GM23338 (cell line): ENCODE results near the gene SSTR3. TPM values are rescaled to one million over a fixed set of nuclear protein-coding genes. Genes with fewer than 3 reads are reported as not detected.

Experiments
- ATAC-seq: fragments of 200-7000 bp; cut with Tn5 transposase; 3 replicates; pipeline ENCODE4 v1.9.1; 2020
- DNase-seq: peaks from one replicate; pipeline ENCODE4 v3.0.0-alpha.2; 2015; ENCODE audit warnings: low spot score
- H2AFZ ChIP-seq: fragments of 200-600 bp; sonication (generic); 2 replicates; pipeline ENCODE4 v1.8.0; 2016; ENCODE audit warnings: antibody characterized with exemption, mild to moderate bottlenecking, moderate library complexity
- H3F3A ChIP-seq: fragments of 200-600 bp; sonication (generic); replicated peaks from 2 replicates; pipeline ENCODE4 v1.8.0; 2017; ENCODE audit warnings: antibody characterized with exemption, mixed run types, low read depth
- H3K27ac ChIP-seq: fragments of 200-600 bp; sonication (generic); 2 replicates; pipeline ENCODE4 v1.6.1; 2016; ENCODE audit warnings: low read depth
- H3K27me3 ChIP-seq: fragments of 200-600 bp; sonication (generic); 2 replicates; pipeline ENCODE4 v1.8.0; 2016; ENCODE audit warnings: mild to moderate bottlenecking, mixed run types, moderate library complexity; ENCODE audit not compliant: insufficient read depth
- H3K36me3 ChIP-seq: fragments of 200-600 bp; sonication (generic); 2 replicates; pipeline ENCODE4 v1.8.0; 2016; ENCODE audit warnings: mild to moderate bottlenecking; ENCODE audit not compliant: insufficient read depth
- H3K4me1 ChIP-seq: fragments of 200-600 bp; sonication (generic); 2 replicates; pipeline ENCODE4 v1.8.0; 2016; ENCODE audit warnings: mild to moderate bottlenecking, moderate library complexity; ENCODE audit not compliant: insufficient read depth
- H3K4me2 ChIP-seq: fragments of 200-600 bp; sonication (generic); 2 replicates; pipeline ENCODE4 v1.7.1; 2017; ENCODE audit warnings: mixed run types
- H3K4me3 ChIP-seq: fragments of 200-600 bp; sonication (generic); 2 replicates; pipeline ENCODE4 v1.6.1; 2016; ENCODE audit warnings: mixed run types
- H3K79me2 ChIP-seq: fragments of 200-600 bp; sonication (generic); replicated peaks from 2 replicates; pipeline ENCODE4 v1.8.0; 2017; ENCODE audit warnings: mild to moderate bottlenecking; ENCODE audit not compliant: insufficient read depth
- H3K9me2 ChIP-seq: fragments of 200-600 bp; sonication (generic); 2 replicates; pipeline ENCODE4 v1.8.0; 2017; ENCODE audit not compliant: insufficient read depth
- H4K20me1 ChIP-seq: fragments of 200-600 bp; sonication (generic); replicated peaks from 2 replicates; pipeline ENCODE4 v1.8.0; 2017; ENCODE audit warnings: mild to moderate bottlenecking; ENCODE audit not compliant: insufficient read depth
- H3K27ac Mint-ChIP-seq: 2 replicates; pipeline ENCODE4 v1.8.0; 2020; ENCODE audit warnings: inconsistent platforms, mild to moderate bottlenecking, moderate library complexity, mixed read lengths
- H3K27me3 Mint-ChIP-seq: 3 replicates; pipeline ENCODE4 v1.8.0; 2022; ENCODE audit warnings: low read depth, mild to moderate bottlenecking, moderate library complexity, mixed read lengths, inconsistent platforms; ENCODE audit not compliant: insufficient read depth, poor library complexity
- H3K36me3 Mint-ChIP-seq: 3 replicates; pipeline ENCODE4 v1.8.0; 2021; ENCODE audit warnings: low read depth, mild to moderate bottlenecking, inconsistent platforms, moderate library complexity, mixed read lengths
- H3K4me1 Mint-ChIP-seq: 3 replicates; pipeline ENCODE4 v1.8.0; 2020; ENCODE audit warnings: mild to moderate bottlenecking, inconsistent platforms, mixed read lengths
- H3K4me3 Mint-ChIP-seq: 3 replicates; pipeline ENCODE4 v1.8.0; 2021; ENCODE audit warnings: moderate library complexity, mild to moderate bottlenecking, inconsistent platforms, mixed read lengths
- H3K9me3 Mint-ChIP-seq: 3 replicates; pipeline ENCODE4 v1.8.0; 2020; ENCODE audit warnings: moderate library complexity, mild to moderate bottlenecking, inconsistent platforms, mixed read lengths
- CREB1 ChIP-seq: fragments of 250-450 bp; sonication (Bioruptor Pico); IDR thresholded peaks from 2 replicates; pipeline ENCODE4 v1.5.0; 2020; ENCODE audit warnings: low read depth, mild to moderate bottlenecking, moderate library complexity
- ETS1 ChIP-seq: IDR thresholded peaks from 2 replicates; pipeline ENCODE4 v1.6.1; 2016; ENCODE audit warnings: antibody characterized with exemption
- EZH2 ChIP-seq: fragments of 200-600 bp; sonication (generic); IDR thresholded peaks from one replicate; pipeline ENCODE4 v1.8.0; 2017; ENCODE audit warnings: antibody characterized with exemption, mild to moderate bottlenecking, low read depth; ENCODE audit not compliant: unreplicated experiment
- EZH2phosphoT487 ChIP-seq: fragments of 200-600 bp; sonication (generic); IDR thresholded peaks from one replicate; pipeline ENCODE4 v1.8.1; 2018; ENCODE audit warnings: antibody characterized with exemption; ENCODE audit not compliant: unreplicated experiment
- JUNB ChIP-seq: IDR thresholded peaks from one replicate; pipeline ENCODE4 v1.6.1; 2016; ENCODE audit warnings: antibody characterized with exemption; ENCODE audit not compliant: unreplicated experiment
- NANOG ChIP-seq: IDR thresholded peaks from 2 replicates; pipeline ENCODE4 v1.6.1; 2016; ENCODE audit warnings: antibody characterized with exemption, borderline replicate concordance
- POLR2AphosphoS5 ChIP-seq: IDR thresholded peaks from 2 replicates; pipeline ENCODE4 v1.6.1; 2016; ENCODE audit warnings: antibody characterized with exemption, low read depth
- STAT1 ChIP-seq: IDR thresholded peaks from one replicate; pipeline ENCODE4 v1.6.1; 2016; ENCODE audit warnings: antibody characterized with exemption; ENCODE audit not compliant: unreplicated experiment
- ZNF114 ChIP-seq: fragments of 250-450 bp; sonication (Bioruptor Pico); IDR thresholded peaks from 2 replicates; pipeline ENCODE4 v1.5.0; 2020; ENCODE audit warnings: mild to moderate bottlenecking, moderate library complexity
- ZNF331 ChIP-seq: fragments of 250-450 bp; sonication (Bioruptor Pico); IDR thresholded peaks from 2 replicates; pipeline ENCODE4 v1.5.0; 2020; ENCODE audit warnings: low read depth, mild to moderate bottlenecking, moderate library complexity
- polyA plus RNA-seq: library from polyadenylated mRNA; unstranded; fragments of >200 nt; fragmentation: Nextera tagmentation; extraction: Ambion mirVana; gene quantifications from 2 replicates; pipeline ENCODE4 v1.2.1, GENCODE V29; 2016
- total RNA-seq: library from RNA; depleted of rRNA; stranded (reverse); fragments of >200 nt; shearing (Covaris generic); gene quantifications from 2 replicates; pipeline ENCODE4 v1.2.3, GENCODE V29; 2014
- TF ChIP-seq, protein P1 (sequence below): IDR thresholded peaks from one replicate; pipeline ENCODE4 v1.6.1; 2018; ENCODE audit warnings: antibody characterized with exemption; ENCODE audit not compliant: unreplicated experiment
- TF ChIP-seq, protein P2 (sequence below), 2 experiments: fragments of 200-600 bp in 1 of 2; sonication (generic) in 1 of 2; conservative IDR thresholded peaks; 2 replicates each; pipeline versions ENCODE4 v1.5.1 to v1.6.1; 2016 to 2017; ENCODE audit warnings: antibody characterized with exemption in 2 of 2, low read depth in 2 of 2, mild to moderate bottlenecking in 2 of 2, moderate library complexity in 1 of 2

The SSTR3 gene
- total and polyA plus RNA-seq, 2 experiments from 2014 or later: 0.66 TPM; not detected in 1

- peaks cover 5% of the 10 kb centered on the region; the same call in 2 of the 3 replicates for H3K9me3 Mint-ChIP-seq
- H3K4me3 Mint-ChIP-seq: no peak overlapping the region
- H3K79me2 ChIP-seq: no peaks in the 10 kb centered on the region
Measured at GRCh38 chr22:37226514-37226913, 14.2 kb upstream of the SSTR3 start.

GRCh38 chr22:37226087-37226486, 13.8 kb upstream of the SSTR3 start:
- no peak overlapping the region for H3K4me3 ChIP-seq
- H3K9me2 ChIP-seq: no peaks in the 10 kb centered on the region
- no peaks in the 10 kb centered on the region for H3F3A ChIP-seq
- DNase-seq (no peak), ATAC-seq (no peak)
- H3K9me3 Mint-ChIP-seq: peaks cover 7% of the 10 kb centered on the region; the same call in 2 of the 3 replicates
- H3K36me3 Mint-ChIP-seq: no peaks in the 10 kb centered on the region
- H3K4me3 Mint-ChIP-seq: no peak overlapping the region
- peaks cover 13% of the 10 kb centered on the region for H3K27me3 Mint-ChIP-seq
- H3K36me3 ChIP-seq: no peaks in the 10 kb centered on the region
- no peak overlapping the region for H3K4me2 ChIP-seq
- H4K20me1 ChIP-seq: no peaks in the 10 kb centered on the region
- no peak overlapping the region for H3K27ac Mint-ChIP-seq
- H3K4me1 ChIP-seq: no peaks in the 10 kb centered on the region
- no peak overlapping the region for H3K27ac ChIP-seq
- no peaks in the 10 kb centered on the region for H3K79me2 ChIP-seq
- H2AFZ ChIP-seq: no peak overlapping the region
- no peaks in the 10 kb centered on the region for H3K4me1 Mint-ChIP-seq
- H3K27me3 ChIP-seq: no peaks in the 10 kb centered on the region
- no peak for TF ChIP-seq ZNF114 (CRISPR knock-in tag)
- no peak for TF ChIP-seq EZH2
- no peak for TF ChIP-seq POLR2AphosphoS5
- no peak for TF ChIP-seq EZH2phosphoT487
- TF ChIP-seq, protein P1, sequence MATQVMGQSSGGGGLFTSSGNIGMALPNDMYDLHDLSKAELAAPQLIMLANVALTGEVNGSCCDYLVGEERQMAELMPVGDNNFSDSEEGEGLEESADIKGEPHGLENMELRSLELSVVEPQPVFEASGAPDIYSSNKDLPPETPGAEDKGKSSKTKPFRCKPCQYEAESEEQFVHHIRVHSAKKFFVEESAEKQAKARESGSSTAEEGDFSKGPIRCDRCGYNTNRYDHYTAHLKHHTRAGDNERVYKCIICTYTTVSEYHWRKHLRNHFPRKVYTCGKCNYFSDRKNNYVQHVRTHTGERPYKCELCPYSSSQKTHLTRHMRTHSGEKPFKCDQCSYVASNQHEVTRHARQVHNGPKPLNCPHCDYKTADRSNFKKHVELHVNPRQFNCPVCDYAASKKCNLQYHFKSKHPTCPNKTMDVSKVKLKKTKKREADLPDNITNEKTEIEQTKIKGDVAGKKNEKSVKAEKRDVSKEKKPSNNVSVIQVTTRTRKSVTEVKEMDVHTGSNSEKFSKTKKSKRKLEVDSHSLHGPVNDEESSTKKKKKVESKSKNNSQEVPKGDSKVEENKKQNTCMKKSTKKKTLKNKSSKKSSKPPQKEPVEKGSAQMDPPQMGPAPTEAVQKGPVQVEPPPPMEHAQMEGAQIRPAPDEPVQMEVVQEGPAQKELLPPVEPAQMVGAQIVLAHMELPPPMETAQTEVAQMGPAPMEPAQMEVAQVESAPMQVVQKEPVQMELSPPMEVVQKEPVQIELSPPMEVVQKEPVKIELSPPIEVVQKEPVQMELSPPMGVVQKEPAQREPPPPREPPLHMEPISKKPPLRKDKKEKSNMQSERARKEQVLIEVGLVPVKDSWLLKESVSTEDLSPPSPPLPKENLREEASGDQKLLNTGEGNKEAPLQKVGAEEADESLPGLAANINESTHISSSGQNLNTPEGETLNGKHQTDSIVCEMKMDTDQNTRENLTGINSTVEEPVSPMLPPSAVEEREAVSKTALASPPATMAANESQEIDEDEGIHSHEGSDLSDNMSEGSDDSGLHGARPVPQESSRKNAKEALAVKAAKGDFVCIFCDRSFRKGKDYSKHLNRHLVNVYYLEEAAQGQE: no peak
- TF ChIP-seq CREB1 (CRISPR knock-in tag): no peak
- TF ChIP-seq ETS1: no peak

More at GRCh38 chr22:37226514-37226913, 14.2 kb upstream of the SSTR3 start:
- Mint-ChIP-seq H3K36me3 (no peaks in the 10 kb centered on the region), H3K4me1 (no peaks in the 10 kb centered on the region), H3K27me3 (peaks cover 16% of the 10 kb centered on the region), H3K27ac (no peak overlapping the region)
- H3K9me2 ChIP-seq: no peaks in the 10 kb centered on the region
- H3F3A ChIP-seq: no peaks in the 10 kb centered on the region
- H2AFZ ChIP-seq: no peak overlapping the region
- no peak overlapping the region for H3K4me3 ChIP-seq
- H3K4me2 ChIP-seq: no peak overlapping the region
- H3K36me3 ChIP-seq: no peaks in the 10 kb centered on the region
- ATAC-seq: no peak
- no peak for DNase-seq
- H4K20me1 ChIP-seq: no peaks in the 10 kb centered on the region
- no peaks in the 10 kb centered on the region for H3K4me1 ChIP-seq
- no peak overlapping the region for H3K27ac ChIP-seq
- TF ChIP-seq NANOG (no peak), STAT1 (no peak), ZNF331 (CRISPR knock-in tag) (no peak), JUNB (no peak)
- TF ChIP-seq, protein P2, sequence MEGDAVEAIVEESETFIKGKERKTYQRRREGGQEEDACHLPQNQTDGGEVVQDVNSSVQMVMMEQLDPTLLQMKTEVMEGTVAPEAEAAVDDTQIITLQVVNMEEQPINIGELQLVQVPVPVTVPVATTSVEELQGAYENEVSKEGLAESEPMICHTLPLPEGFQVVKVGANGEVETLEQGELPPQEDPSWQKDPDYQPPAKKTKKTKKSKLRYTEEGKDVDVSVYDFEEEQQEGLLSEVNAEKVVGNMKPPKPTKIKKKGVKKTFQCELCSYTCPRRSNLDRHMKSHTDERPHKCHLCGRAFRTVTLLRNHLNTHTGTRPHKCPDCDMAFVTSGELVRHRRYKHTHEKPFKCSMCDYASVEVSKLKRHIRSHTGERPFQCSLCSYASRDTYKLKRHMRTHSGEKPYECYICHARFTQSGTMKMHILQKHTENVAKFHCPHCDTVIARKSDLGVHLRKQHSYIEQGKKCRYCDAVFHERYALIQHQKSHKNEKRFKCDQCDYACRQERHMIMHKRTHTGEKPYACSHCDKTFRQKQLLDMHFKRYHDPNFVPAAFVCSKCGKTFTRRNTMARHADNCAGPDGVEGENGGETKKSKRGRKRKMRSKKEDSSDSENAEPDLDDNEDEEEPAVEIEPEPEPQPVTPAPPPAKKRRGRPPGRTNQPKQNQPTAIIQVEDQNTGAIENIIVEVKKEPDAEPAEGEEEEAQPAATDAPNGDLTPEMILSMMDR (conservative IDR thresholded peaks at IDR 0.05; ENCODE audit: low read depth in 2 of 2): no peak
- TF ChIP-seq, protein P1: no peak
- H3K27me3 ChIP-seq: no peaks in the 10 kb centered on the region
